Mesenteric fat pad (tissue), 1 donor: ENCODE data around the gene NSMF. TPM values are rescaled to one million over a fixed set of nuclear protein-coding genes. Genes with fewer than 3 reads are reported as not detected.
"Not testable (repeated sequence)": the region's sequence is repeated elsewhere in the genome, so short reads cannot be mapped to it uniquely, and the experiment has no call there.

Experiments used
- DNase-seq: peaks from one replicate; pipeline ENCODE4 v3.0.0-alpha.2; 2020; ENCODE audit warnings: low spot score
- total RNA-seq: library from RNA; stranded (reverse); fragmentation: NEBNext Ultra II Directional; extraction: Animal tissue kit (Norgen Biotek cat#: 25700); gene quantifications from one replicate; pipeline ENCODE4 v1.2.1, GENCODE V29; 2021
- donor health status: DM: yes; HTN: yes; CAD: no.

NSMF gene
- total RNA-seq, 1 donor from 2014 or later, result 37.4 TPM

DNA sequence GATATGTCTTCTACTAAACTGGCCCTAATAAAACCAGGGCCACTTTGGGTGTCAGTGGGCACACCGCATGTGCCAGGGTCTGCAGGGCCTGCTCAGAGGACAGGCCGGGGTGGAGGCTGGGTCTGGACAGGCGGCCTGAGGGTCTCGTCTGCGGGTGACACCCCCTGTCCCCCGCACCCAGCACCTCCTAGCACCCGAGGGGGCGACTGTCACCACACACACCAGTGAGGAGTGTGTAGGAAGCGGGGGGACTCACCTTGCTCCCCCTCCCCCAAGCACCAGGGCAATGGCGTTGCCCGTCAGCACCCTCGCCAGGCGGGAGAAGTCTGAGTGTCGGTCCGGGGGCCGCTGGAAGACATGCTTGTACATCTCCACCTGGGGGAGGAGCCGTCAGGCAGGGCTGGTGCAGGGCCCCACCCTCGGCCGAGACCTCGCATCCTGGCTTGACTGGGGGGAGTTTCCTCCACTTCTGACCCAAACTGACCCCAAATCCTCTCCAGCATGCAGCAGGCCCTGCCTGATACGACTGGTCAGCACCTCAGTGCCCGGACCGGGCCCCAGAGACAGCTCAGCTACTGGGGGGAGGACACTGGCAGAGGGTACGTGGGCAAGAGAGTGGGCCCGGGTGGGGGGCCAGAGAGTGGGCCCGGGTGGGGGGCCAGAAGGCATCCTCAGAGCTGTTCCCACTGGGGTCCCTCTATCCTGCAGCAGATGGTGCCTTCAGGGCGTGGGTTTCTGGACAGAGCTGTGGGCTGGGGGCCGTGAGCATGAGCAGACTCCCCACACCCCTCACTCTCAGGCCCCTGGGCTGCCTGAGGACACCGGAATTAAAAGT lies 18.9 kb upstream of the NSMF start:
- DNase-seq, result no peak

DNA sequence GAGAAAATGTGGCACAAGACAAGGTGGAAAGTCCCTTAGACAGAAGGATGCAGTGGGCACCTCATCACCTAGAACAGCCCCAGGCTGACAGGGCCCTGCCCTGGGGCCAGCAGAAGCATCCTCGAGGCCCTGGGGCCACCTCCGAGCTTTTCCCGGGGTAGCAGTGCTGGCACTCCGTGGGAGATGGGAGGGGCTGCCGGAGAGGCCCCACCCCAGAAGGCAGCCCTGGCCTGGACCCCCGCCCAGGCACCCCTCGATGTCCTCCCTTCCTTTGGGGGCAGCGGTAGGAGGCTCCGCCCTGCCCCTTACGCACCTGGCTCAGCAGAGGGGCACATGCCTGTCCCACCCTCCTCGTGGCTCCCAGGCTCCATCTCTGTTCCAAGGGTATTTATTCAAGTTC lies 17.7 kb upstream of the NSMF start:
- no peak for DNase-seq

DNA sequence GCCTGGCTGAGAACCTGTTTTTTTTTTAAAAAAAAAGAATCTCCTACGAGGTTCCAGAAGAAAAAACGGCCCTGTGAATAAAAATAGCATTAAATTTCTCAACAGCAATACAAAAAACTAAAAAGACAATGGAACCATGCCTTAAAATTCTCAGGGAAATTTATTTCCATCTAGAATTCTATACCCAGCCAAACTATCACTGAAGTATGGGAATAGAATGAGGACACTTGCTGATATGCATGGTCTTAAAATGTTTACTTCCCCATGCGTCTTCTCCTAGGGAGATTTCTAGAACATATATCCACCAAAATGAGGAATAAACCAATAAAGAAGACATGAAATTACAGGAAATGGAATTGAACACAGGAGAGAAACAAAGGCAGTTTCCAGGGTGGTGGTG lies 16.5 kb upstream of the NSMF start:
- no peak for DNase-seq

- DNase-seq, result no peak
These were observed 15.1 kb upstream of the NSMF start for GRCh38 chr9:137474271-137474670.

GRCh38 chr9:137470785-137471184 lies 11.7 kb upstream of the NSMF start:
- DNase-seq, result no peak

- no peak for DNase-seq
These were observed 8.8 kb upstream of the NSMF start for GRCh38 chr9:137467896-137468295.

DNA sequence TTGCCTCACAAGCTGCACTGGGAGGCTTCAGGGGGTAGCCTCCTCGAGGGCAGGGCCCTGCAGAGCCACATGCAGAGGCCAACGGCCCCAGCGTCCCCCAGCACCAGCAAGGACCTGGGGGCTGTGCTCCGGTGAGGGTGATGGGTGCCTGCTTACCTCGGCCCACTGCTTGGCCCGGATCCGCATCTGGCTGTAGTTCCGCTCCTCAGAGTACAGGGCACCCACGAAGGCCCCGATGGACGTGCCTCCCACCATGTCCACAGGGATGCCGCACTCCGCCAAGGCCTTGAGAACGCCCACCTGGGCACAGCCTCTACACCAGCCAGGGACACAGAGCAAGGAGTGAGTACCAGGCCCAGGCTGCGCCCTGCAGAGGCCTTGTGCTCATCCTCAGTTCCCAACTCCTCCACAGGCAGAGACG lies 8.0 kb upstream of the NSMF start:
- no peak for DNase-seq

GRCh38 chr9:137466389-137467085 lies 7.4 kb upstream of the NSMF start:
- DNase-seq, result not testable (repeated sequence)

DNA sequence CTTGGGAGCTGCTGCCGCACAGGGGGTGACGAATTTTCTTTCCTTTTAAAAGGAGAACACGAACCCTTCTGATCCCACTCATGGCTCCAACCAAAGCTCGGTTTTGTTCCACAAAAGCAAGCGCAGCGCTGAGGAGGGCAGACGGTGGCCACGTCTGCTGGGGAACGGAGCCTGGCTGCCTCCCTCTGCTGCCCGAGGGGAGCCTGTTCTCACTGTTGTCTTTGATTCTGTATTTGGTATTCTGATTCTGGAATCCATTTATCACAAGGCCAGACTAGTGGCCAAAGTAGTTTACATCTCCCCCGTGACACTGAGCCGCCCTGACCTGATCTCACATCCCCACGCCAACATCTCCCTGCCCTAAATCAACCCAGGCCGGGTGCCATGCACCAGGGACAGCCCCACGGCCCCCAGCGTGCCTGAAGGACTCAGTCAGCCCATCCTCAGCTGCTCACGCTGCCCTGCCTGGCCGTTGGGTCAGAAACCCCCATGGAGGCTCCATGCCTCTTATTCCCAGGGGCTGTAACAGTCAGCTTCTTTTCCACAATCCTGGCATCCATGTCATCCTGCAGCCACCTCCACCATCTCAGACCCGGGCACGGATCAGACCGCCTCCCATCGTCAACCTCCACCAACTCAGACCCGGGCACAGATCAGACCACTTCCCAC lies 6.7 kb upstream of the NSMF start:
- no peak for DNase-seq

DNA sequence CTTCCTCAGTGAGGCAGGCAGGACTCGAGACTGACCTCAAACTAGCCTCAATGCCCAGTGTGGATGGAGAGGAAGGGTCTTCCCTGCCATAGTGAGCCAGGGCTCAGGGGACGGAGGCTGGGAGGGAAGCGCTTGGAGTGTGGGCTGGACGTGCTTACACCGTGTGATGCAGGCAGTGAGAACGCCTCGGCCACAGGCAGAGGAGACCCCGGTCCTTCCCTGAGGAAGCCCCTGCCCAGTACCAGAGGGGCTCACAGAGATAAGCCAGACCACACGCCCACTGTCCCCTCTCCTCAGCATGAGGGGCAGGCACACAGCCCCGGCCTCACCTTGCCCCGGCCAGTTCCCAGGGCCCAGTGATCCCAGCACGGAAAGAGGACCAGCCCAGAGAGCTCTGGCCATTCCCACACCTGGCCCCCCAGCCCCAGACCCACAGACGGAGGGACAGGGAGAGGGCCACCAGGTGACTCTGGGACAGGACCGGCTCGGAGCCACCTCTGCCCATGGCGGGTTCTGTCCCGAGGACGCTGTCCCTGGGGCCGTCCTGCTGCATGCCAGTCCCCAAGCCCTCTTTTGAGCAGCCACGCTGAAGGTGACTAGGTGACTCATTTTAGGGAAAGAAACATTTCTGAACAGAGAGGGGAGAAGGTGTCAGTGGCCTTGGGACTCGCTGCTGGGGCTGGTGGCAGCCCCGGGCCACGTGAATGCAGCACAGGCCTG lies 6.0 kb upstream of the NSMF start:
- no peak for DNase-seq

DNA sequence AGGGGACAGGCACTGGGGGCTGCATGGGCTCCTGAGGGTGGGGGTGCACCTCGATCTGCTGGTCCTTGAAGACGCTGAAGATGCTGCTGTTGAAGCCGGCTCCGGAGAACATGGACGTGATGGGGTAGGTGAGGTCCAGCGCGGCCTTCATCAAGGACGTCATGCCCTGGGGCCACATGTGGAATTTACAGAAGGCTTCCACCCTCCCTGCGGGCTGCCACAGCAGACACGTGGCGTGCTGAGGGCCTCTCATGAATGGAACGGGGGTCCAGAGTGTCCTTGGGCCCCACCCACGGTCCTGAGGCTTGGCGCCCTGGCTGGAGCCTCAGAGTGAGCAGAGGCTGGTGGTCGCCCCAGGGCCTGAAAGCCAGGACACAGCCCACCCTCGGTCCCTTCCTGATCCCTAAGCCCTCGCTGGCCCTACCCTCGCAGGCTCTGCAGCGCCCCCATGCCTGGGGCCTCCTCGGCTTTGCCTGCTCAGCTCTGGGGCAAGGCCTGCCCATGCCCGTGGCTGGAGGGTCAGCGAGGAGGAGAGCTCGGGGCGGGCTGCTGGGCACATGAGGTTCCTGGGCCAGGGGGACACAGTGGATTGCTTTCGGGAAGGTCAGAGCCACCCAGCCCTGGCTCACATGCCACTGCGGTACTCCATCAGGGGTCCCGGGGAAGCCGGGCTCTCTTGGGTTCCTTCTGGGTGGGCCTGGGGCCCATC lies 5.3 kb upstream of the NSMF start:
- DNase-seq, result no peak

DNA sequence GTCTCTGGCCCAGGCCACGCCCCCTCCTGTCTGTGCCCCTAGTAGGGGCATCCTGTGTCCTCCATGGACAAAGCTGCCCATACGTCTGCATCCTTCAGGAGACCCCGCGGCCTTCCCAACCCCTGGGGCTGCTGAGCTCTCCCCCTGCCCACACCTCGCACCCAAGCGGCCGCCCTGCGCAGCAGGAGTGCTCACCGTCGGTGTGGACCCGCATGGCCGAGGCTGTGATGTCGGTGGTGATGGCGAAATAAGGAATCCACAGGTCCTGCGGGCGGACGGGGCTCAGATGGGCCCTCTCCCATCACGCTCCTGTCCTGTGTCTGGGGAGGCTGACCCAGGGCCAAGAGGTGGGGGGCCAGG lies 4.8 kb upstream of the NSMF start:
- DNase-seq, result no peak

DNA sequence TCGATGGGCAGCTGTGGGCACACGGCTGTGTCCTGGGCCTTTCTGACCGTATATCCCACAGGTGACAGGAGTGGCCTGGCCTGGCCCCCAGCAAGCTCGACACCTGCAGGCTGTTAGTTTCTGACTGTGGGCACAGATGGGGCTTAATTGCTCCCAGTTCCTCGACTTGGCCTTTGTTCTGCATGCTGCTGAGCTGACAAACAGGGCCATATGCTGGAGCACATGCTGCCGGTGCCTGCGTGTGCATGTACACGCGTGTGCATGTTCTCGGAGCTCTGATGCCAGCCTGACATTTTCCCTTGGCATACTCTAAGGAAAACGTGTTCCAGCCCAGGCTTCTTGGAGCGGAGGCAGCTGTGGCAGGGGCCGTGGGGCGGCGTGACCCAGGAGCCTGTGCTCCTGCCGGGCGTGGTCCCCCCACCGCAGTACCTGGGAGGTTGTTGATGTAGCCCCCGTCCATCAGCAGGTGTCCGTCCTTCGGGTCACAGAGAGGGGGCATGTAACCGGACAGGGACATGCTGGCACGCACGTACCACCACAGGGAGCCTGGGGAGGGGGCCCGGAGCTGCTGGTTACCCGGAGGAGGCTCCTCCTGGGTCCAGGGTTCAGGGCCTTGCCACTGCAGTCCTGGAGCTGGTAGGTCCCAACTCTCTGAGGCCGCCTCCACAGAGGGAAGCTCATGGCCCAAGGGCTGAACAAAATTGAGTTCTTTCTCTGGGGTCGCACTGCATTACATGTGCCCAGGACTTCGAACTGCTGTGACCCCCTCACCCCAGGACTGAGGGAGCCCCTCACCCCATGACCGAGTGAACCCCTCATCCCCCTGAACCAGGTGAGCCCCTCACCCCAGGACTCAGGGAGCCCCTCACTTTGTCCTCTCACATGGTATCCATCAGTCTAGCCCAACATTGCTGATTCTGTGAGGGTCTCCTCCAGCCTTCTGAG lies 4.1 kb upstream of the NSMF start:
- DNase-seq, result no peak

- no peak for DNase-seq
These were observed 3.4 kb upstream of the NSMF start for GRCh38 chr9:137462396-137462985.

DNA sequence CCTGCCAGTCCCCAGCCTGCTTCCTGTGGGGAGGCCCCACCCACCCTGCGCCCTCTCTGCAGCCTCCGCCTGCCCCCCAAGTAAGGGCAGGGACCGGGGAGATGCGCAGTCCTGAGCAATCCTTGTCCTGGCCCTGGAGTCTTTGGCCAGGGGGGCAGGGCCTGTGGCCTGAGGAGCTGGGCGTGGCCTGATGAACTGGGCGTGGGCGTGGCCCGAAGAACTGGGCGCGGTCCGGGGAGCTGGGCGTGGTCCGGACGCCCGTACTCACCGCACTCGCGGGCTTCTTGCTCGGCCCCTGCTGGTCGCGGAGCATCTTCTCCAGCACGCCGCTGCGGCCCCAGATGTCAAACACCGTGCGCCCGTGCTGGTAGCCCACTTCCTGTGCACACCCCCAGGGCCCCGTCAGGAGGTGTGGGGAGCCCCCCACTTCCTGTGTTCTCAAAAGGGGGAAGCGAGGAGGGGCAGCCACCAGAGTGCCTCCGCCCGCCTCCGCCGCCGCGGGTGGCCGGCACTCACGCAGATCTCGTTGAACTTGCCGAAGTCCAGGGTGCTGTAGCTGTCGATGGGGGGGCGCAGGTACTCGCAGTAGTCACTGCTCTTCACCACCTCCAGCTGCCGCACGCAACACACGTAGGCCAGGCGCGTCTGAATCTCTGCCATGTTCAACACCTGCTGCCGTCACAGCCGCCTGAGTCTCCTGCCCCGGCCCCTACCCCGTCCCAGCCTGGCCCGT lies 2.7 kb upstream of the NSMF start:
- DNase-seq, result no peak

DNA sequence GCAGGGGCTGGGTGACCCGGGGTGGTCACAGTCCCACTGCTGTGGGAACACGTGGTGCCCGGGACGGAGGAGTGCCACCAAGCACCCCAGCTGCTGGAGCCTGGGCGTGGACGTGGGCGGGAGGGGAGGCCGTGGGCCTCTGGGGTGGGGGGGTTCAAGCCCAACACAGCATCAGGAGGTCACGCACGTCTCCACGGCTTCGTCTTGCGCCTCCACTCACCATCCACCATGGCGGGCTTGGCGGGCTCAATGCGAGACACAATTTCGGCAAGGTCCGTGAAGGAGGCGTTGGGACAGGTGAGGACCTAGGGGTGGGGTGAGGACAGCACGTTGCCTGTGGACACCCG lies 2.2 kb upstream of the NSMF start:
- DNase-seq, result no peak

DNA sequence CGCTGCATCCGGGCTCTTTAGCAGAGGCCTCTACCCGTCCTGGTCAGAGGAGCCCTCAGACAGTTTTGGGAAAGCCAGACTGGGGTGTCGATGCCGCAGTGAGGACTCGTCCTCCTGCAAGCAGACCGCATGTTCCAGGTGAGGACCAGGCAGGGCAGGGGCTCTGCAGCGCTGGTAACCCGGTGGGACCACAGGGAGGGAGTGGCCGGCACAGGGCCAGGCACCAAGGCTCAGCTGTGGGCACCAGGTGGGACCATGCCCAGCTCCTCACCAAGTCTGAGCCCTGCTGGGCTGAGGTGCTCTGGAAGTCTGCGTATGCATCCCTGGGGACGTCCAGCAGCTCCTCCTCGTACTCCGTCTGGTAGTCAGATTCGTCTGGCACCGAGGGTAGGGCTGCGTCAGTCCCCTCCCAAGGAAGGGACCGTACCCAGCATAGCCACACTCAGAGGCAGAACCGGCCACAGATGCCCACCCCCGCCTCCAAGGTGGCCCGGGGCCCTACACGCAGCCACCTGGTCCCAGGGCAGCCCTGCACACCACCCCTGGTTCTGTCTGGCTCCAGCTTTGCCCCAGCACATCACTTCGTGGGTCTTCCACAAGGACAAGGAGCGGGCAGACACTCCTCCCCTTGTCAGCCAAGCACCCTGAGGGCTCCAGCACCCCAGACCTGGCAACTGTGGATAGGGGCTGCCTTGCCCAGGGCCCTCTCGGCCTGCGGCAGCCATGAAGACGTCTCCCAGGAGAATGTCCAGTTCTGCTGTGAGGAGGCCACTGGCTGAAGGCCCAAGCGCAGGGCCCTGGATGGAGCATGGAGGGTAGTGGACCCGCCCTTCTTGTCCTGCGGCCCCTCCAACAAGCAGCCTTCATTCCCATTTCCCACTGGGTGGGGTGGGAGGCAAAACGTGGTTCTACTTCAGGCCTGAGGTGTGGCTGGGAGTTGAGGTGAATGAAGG lies 1.5 kb upstream of the NSMF start:
- DNase-seq, result no peak
